Glutamatergic neuron (in vitro differentiated cells): ENCODE results near the gene EREG. TPM values are rescaled to one million over a fixed set of nuclear protein-coding genes. Genes with fewer than 3 reads are reported as not detected.

Source experiments
- DNase-seq: peaks from one replicate; pipeline ENCODE4 v3.0.0; 2022
- H3K27ac Mint-ChIP-seq: one replicate; pipeline ENCODE4 v1.8.0; 2020; ENCODE audit warnings: mild to moderate bottlenecking, mixed read lengths, inconsistent platforms; ENCODE audit not compliant: unreplicated experiment
- H3K27me3 Mint-ChIP-seq: one replicate; pipeline ENCODE4 v1.8.0; 2020; ENCODE audit warnings: mild to moderate bottlenecking, moderate library complexity, mixed read lengths, inconsistent platforms; ENCODE audit not compliant: unreplicated experiment
- H3K36me3 Mint-ChIP-seq: one replicate; pipeline ENCODE4 v1.8.0; 2020; ENCODE audit warnings: mild to moderate bottlenecking, mixed read lengths, inconsistent platforms; ENCODE audit not compliant: unreplicated experiment
- H3K4me1 Mint-ChIP-seq: one replicate; pipeline ENCODE4 v1.8.0; 2020; ENCODE audit warnings: mild to moderate bottlenecking, low read depth, mixed read lengths, inconsistent platforms; ENCODE audit not compliant: unreplicated experiment
- H3K4me3 Mint-ChIP-seq: one replicate; pipeline ENCODE4 v1.8.0; 2020; ENCODE audit warnings: mild to moderate bottlenecking, mixed read lengths, inconsistent platforms; ENCODE audit not compliant: unreplicated experiment
- H3K9me3 Mint-ChIP-seq: one replicate; pipeline ENCODE4 v1.8.0; 2020; ENCODE audit warnings: mild to moderate bottlenecking, moderate library complexity, mixed read lengths, inconsistent platforms; ENCODE audit not compliant: unreplicated experiment
- total RNA-seq: library from RNA; stranded (reverse); fragmentation: NEBNext Ultra II Directional; extraction: Animal tissue kit (Norgen Biotek cat#: 25700); gene quantifications from one replicate; pipeline ENCODE4 v1.2.1, GENCODE V29; 2021; ENCODE audit not compliant: unreplicated experiment
- TF ChIP-seq, protein P1 (sequence below): fragments of 200-600 bp; sonication (generic); IDR thresholded peaks from one replicate; pipeline ENCODE4 v1.5.0; 2021; ENCODE audit not compliant: partially characterized antibody, unreplicated experiment

EREG gene
- total RNA-seq, 1 donor from 2014 or later: not detected

GRCh38 chr4:74318276-74318675 is 46.7 kb upstream of the EREG start:
- H3K4me1 Mint-ChIP-seq: no peaks in the 10 kb centered on the region
- H3K36me3 Mint-ChIP-seq: no peaks in the 10 kb centered on the region
- no peak for DNase-seq
- TF ChIP-seq, protein P1, sequence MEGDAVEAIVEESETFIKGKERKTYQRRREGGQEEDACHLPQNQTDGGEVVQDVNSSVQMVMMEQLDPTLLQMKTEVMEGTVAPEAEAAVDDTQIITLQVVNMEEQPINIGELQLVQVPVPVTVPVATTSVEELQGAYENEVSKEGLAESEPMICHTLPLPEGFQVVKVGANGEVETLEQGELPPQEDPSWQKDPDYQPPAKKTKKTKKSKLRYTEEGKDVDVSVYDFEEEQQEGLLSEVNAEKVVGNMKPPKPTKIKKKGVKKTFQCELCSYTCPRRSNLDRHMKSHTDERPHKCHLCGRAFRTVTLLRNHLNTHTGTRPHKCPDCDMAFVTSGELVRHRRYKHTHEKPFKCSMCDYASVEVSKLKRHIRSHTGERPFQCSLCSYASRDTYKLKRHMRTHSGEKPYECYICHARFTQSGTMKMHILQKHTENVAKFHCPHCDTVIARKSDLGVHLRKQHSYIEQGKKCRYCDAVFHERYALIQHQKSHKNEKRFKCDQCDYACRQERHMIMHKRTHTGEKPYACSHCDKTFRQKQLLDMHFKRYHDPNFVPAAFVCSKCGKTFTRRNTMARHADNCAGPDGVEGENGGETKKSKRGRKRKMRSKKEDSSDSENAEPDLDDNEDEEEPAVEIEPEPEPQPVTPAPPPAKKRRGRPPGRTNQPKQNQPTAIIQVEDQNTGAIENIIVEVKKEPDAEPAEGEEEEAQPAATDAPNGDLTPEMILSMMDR: no peak
- no peak overlapping the region for H3K27ac Mint-ChIP-seq
- no peaks in the 10 kb centered on the region for H3K27me3 Mint-ChIP-seq
- no peak overlapping the region for H3K4me3 Mint-ChIP-seq
- no peaks in the 10 kb centered on the region for H3K9me3 Mint-ChIP-seq

- no peaks in the 10 kb centered on the region for H3K36me3 Mint-ChIP-seq
- no peak overlapping the region for H3K27ac Mint-ChIP-seq
- TF ChIP-seq, protein P1: no peak
These were observed 45.5 kb upstream of the EREG start for GRCh38 chr4:74319470-74319869.

DNA sequence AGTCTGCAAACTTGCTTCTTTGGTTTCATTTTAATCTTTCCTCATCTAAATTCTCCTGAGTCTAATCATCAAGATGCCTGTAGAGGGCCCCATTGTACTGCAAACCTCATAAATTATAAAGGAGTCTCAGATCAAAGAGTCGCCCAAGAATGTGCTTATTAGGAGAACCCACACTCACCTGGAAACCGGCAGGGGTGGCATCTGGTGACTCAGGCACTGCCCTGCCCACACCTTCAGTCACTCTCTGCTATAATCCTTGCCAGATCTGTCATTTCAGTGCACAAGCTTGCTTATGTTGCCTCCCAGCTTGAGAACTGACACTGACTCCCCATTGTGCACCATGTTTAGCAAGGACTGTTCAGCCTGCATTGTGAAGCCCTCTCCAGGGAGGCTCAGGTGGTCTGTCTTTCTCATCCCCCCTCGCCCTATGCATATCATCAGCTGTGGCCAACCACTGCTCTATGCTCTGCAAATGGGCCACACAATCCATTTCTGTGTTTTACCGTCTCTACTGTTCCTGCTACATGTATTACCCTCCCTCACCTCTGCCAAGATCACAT is 44.3 kb upstream of the EREG start:
- no peak overlapping the region for H3K4me3 Mint-ChIP-seq
- no peaks in the 10 kb centered on the region for H3K9me3 Mint-ChIP-seq
- no peak for DNase-seq
- H3K27me3 Mint-ChIP-seq: no peaks in the 10 kb centered on the region
- H3K4me1 Mint-ChIP-seq: no peaks in the 10 kb centered on the region
- H3K36me3 Mint-ChIP-seq: no peaks in the 10 kb centered on the region
- TF ChIP-seq, protein P1: no peak
- no peak overlapping the region for H3K27ac Mint-ChIP-seq

More at GRCh38 chr4:74319470-74319869, 45.5 kb upstream of the EREG start:
- Mint-ChIP-seq H3K4me1 (no peaks in the 10 kb centered on the region), H3K27me3 (no peaks in the 10 kb centered on the region), H3K9me3 (no peaks in the 10 kb centered on the region), H3K4me3 (no peak overlapping the region)
- DNase-seq: no peak

DNA sequence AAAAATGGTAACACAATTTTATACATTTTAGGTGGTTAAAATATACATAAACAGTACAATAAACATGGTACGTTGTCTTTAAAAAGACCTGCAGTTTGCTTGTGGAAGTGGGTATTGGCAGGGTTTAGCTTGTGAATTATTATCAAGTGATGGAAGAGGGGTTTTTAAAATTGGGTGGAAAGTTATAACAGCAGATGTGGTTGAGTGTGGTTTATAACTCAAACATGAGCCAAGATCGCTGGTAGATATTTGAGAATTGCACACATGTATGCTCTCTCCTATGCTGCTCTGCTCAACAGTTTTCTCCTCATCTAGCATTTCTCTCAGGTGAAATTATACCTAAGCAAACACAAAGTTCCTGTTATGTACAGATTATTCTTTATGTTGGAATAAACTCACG is 42.6 kb upstream of the EREG start:
- Mint-ChIP-seq H3K36me3 (no peaks in the 10 kb centered on the region), H3K27me3 (no peaks in the 10 kb centered on the region), H3K27ac (no peak overlapping the region), H3K9me3 (no peaks in the 10 kb centered on the region), H3K4me1 (no peaks in the 10 kb centered on the region), H3K4me3 (no peak overlapping the region)
- DNase-seq: no peak
- TF ChIP-seq, protein P1: no peak

DNA sequence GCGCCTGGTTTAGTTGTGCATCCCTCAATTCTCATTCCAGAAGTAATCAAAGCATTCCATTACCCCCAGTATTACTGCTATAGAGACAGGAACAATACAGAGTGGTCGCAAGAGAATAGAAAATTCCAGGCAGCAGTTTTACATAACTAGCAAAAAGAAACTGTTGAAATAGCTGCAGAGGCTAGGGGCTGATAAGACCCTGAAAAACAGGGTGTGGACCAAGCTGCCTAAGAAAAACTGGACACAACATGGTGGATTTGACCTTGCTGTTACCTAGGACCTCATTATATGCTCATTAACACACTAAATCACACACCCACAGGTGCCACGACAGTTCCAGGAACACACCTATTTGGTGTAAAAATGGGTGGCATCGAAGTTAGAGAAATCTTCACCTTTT is 41.3 kb upstream of the EREG start:
- H3K9me3 Mint-ChIP-seq: no peaks in the 10 kb centered on the region
- DNase-seq: no peak
- no peaks in the 10 kb centered on the region for H3K36me3 Mint-ChIP-seq

More for the DNA sequence above, 41.3 kb upstream of the EREG start:
- H3K4me1 Mint-ChIP-seq: no peaks in the 10 kb centered on the region
- no peak overlapping the region for H3K27ac Mint-ChIP-seq
- TF ChIP-seq, protein P1: no peak
- H3K27me3 Mint-ChIP-seq: no peaks in the 10 kb centered on the region
- no peak overlapping the region for H3K4me3 Mint-ChIP-seq
